Uterus (tissue), 4 donors: ENCODE data around the gene USP12. TPM values are rescaled to one million over a fixed set of nuclear protein-coding genes. Genes with fewer than 3 reads are reported as not detected.
"Not testable (repeated sequence)": the region's sequence is repeated elsewhere in the genome, so short reads cannot be mapped to it uniquely, and the experiment has no call there.

Source experiments
- DNase-seq, 2 donors: peaks; one replicate each; pipeline ENCODE4 v3.0.0-alpha.2; 2019 to 2020
- H3K27ac ChIP-seq, 2 donors: fragments of 200-600 bp; sonication (generic); 1 replicate in 1 of 2; 2 replicates in 1 of 2; pipeline ENCODE4 v1.5.1; 2016 to 2018
- H3K27me3 ChIP-seq, 2 donors: fragments of 200-600 bp; sonication (generic); one replicate each; pipeline ENCODE4 v1.5.1; 2018 to 2019; ENCODE audit warnings: control low read depth in 1 of 2
- H3K36me3 ChIP-seq, 2 donors: fragments of 200-600 bp; sonication (generic); one replicate each; pipeline ENCODE4 v1.5.1; 2019; ENCODE audit warnings: control low read depth in 1 of 2
- H3K4me1 ChIP-seq, 2 donors: fragments of 200-600 bp; sonication (generic); one replicate each; pipeline ENCODE4 v1.5.1; 2018 to 2019; ENCODE audit warnings: control low read depth in 1 of 2
- H3K4me3 ChIP-seq, 2 donors: fragments of 200-600 bp; sonication (generic); 1 replicate in 1 of 2; 2 replicates in 1 of 2; pipeline ENCODE4 v1.5.1; 2018 to 2019; ENCODE audit warnings: mild to moderate bottlenecking in 1 of 2
- H3K9me3 ChIP-seq, 2 donors: fragments of 200-600 bp; sonication (generic); one replicate each; pipeline ENCODE4 v1.5.1; 2019; ENCODE audit warnings: control low read depth in 1 of 2
- POLR2A ChIP-seq, 2 donors: fragments of 450-650 bp; IDR thresholded peaks; one replicate each; pipeline ENCODE4 v1.6.1; 2016; ENCODE audit warnings: antibody characterized with exemption in 2 of 2, mild to moderate bottlenecking in 1 of 2, moderate library complexity in 1 of 2
- intact Hi-C: fragments of 100-400 bp; cut with DNase I; formaldehyde crosslinking; loops from one replicate; pipeline ENCODE4 v1.15.1; 2023; ENCODE audit warnings: low total_unique reads
- total RNA-seq, 4 donors: library from RNA; depleted of rRNA in 3 of 4; stranded (reverse); fragments of >200 nt in 3 of 4; gene quantifications; one replicate each; pipeline versions ENCODE4 v1.1.0 to v1.2.4, GENCODE V29; 2014 to 2023
- TF ChIP-seq, protein P1 (sequence below), 4 experiments: fragments of 200-600 bp in 2 of 4; fragments of 450-650 bp in 2 of 4; sonication (generic) in 2 of 4; IDR thresholded peaks; one replicate each; pipeline ENCODE4 v1.5.1; 2016 to 2019; ENCODE audit warnings: antibody characterized with exemption in 4 of 4, mild to moderate bottlenecking in 2 of 4, moderate library complexity in 1 of 4
- donor health status: DM: yes; HTN: yes; CAD: no.

Gene USP12
- total RNA-seq, 4 donors from 2014 or later, result 12.1 to 32.8 (median 20.5) TPM

DNA sequence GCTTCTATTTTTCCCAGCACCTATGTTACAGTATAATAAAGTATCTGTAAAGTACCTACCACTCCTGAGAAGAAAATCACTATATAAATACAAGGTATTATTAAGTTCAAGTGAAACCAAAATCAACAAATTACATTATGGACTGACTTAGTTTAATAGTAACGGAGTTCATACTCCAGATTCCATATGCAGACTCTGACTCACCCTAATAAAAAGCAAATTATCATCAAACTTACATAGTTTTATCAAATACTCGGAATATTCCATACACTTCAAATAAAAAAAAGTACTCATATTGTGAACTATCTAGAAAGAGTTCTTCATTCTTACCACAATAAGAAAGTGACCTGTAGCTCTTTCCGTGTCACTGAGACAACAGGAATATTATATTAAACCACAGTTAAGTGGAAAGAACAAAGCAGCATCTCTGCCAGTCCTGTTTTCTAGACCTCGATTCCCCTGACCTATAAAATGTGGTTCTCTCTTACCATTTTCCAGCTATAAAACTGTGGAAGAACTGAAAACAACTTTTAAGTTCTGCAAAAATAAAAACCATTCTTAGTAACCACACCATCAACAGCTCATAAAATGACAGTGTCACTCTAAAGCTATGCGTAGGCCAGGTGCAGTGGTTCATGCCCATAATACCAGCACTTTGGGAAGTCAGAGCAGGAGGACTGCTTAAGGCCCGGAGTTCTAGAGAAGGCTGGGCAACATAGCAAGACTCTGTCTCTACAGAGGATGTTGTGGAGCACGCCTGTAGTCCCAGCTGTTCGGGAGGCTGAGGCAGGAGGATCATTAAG lies 42.6 kb downstream of the USP12 start:
- Histone ChIP-seq H3K4me3 (no peak overlapping the region), H3K27ac (no peak overlapping the region), H3K4me1 (no peaks in the 10 kb centered on the region), H3K36me3 (no peaks in the 10 kb centered on the region), H3K27me3 (no peaks in the 10 kb centered on the region), H3K9me3 (no peaks in the 10 kb centered on the region)
- no peak for TF ChIP-seq POLR2A (IDR thresholded peaks at IDR 0.05)
- TF ChIP-seq, protein P1, sequence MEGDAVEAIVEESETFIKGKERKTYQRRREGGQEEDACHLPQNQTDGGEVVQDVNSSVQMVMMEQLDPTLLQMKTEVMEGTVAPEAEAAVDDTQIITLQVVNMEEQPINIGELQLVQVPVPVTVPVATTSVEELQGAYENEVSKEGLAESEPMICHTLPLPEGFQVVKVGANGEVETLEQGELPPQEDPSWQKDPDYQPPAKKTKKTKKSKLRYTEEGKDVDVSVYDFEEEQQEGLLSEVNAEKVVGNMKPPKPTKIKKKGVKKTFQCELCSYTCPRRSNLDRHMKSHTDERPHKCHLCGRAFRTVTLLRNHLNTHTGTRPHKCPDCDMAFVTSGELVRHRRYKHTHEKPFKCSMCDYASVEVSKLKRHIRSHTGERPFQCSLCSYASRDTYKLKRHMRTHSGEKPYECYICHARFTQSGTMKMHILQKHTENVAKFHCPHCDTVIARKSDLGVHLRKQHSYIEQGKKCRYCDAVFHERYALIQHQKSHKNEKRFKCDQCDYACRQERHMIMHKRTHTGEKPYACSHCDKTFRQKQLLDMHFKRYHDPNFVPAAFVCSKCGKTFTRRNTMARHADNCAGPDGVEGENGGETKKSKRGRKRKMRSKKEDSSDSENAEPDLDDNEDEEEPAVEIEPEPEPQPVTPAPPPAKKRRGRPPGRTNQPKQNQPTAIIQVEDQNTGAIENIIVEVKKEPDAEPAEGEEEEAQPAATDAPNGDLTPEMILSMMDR (IDR thresholded peaks at IDR 0.05), result no peak
- intact Hi-C loops, result no loop called here
- no peak for DNase-seq

DNA sequence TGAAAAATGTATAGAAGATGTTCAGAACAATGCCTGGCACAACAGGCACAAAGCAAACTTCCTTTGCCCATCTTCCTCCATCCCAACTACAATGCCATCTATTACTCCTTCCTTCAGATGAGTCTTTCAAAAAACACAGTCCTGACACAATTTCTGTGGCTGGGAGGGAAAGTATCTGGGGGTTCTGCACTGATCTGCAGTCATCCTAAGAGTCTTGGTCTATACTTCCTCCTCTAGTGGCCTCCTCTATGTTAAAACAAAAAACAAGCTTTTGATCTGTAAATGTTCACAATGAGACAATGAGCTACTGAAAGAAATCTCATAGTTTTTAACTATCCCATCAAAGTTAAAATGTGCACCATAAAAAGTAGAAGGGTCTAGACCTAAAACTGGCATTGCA lies 44.8 kb downstream of the USP12 start:
- no peak for TF ChIP-seq POLR2A (IDR thresholded peaks at IDR 0.05)
- TF ChIP-seq, protein P1 (IDR thresholded peaks at IDR 0.05), result no peak

DNA sequence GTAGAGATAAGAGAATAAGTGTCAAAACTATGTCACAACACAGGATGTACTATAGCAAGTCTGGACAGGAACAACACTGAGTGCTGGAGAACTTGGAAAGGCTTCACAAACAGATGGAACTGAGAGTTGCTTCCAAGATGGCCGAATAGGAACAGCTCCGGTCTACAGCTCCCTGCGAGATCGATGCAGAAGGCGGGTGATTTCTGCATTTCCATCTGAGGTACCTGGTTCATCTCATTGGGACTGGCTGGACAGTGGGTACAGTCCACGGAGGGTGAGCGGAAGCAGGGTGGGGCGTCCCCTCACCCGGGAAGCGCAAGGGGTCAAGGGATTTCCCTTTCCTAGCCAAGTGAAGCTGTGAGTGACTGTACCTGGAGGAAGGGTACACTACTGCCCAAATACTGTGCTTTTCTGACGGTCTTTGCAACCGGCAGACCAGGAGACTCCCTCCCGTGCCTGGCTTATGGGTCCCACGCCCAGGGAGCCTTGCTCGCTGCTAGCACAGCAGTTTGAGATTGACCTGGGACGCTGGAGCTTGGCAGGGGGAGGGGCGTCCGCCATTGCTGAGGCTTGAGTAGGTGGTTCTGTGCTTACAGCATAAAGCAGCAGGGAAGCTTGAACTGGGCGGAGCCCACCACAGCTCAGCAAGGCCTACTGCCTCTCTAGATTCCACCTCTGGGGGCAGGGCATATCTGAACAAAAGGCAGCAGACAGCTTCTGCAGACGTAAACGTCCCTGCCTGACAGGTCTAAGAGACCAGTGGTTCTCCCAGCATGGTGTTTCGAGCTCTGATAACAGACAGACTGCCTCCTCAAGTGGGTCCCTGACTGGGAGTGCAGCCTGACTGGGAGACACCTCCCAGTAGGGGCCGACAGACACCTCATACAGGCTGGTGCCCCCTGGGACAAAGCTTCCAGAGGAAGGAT lies 46.0 kb downstream of the USP12 start:
- no peak for TF ChIP-seq POLR2A (IDR thresholded peaks at IDR 0.05)
- TF ChIP-seq, protein P1 (IDR thresholded peaks at IDR 0.05), result no peak
- intact Hi-C loops, result no loop called here
- Histone ChIP-seq H3K4me3 (no peak overlapping the region), H3K27me3 (no peaks in the 10 kb centered on the region), H3K27ac (no peak overlapping the region), H3K9me3 (no peaks in the 10 kb centered on the region), H3K4me1 (no peaks in the 10 kb centered on the region), H3K36me3 (no peaks in the 10 kb centered on the region)
- DNase-seq, result no peak

More for the DNA sequence above, 44.8 kb downstream of the USP12 start:
- Histone ChIP-seq H3K4me3 (no peak overlapping the region), H3K36me3 (no peaks in the 10 kb centered on the region), H3K27me3 (no peaks in the 10 kb centered on the region), H3K27ac (no peak overlapping the region), H3K4me1 (no peaks in the 10 kb centered on the region), H3K9me3 (no peaks in the 10 kb centered on the region)
- DNase-seq, result no peak
- intact Hi-C loops, result no loop called here

DNA sequence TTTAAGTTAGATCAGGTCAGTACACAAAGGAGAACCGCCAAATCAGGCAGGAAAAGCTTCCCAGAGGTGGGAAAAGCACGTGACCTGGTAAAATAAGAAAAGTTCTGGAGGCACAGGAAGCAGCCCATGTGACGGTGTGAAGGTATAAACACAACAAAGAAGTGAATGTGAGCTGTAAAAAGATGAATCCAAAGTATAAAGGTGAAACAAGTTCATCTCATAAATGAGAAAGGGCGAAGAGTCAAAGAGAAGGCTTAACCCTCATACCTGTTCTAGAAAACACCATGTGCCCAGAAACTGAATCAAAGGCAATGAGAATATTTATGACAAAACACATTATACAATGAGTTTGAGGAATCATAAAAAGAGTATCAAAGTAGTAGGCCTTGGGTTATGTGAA lies 47.0 kb downstream of the USP12 start:
- intact Hi-C loops, result no loop called here
- Histone ChIP-seq H3K4me1 (no peaks in the 10 kb centered on the region), H3K36me3 (no peaks in the 10 kb centered on the region), H3K27ac (no peak overlapping the region), H3K9me3 (no peaks in the 10 kb centered on the region), H3K27me3 (no peaks in the 10 kb centered on the region), H3K4me3 (no peak overlapping the region)
- no peak for DNase-seq
- TF ChIP-seq, protein P1 (IDR thresholded peaks at IDR 0.05), result no peak
- TF ChIP-seq POLR2A (IDR thresholded peaks at IDR 0.05), result no peak

DNA sequence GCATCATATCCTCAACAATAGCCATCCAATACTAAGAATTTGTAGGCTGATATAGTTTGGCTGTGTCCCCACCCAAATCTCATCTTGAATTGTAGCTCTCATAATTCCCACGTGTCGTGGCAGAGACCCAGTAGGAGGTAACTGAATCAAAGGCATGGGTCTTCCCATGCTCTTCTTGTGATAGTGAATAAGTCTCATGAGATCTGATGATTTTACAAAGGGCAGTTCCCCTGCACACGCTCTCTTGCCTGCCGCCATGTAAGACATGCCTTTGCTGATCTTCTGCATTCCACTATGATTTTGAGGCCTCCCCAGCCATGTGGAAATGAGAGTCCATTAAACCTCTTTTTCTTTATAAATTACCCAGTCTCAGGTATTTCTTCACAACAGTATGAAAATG lies 48.2 kb downstream of the USP12 start:
- intact Hi-C loops, result not testable (repeated sequence)

More for the DNA sequence above, 48.2 kb downstream of the USP12 start:
- H3K4me3 ChIP-seq, H3K27me3 ChIP-seq, H3K9me3 ChIP-seq, H3K27ac ChIP-seq, H3K4me1 ChIP-seq, DNase-seq, H3K36me3 ChIP-seq: not testable (repeated sequence)
